HG02938 (cell line): ENCODE data around the gene NPAT.
"Not testable (repeated sequence)": the region's sequence is repeated elsewhere in the genome, so short reads cannot be mapped to it uniquely, and the experiment has no call there.

Experiments used
- ATAC-seq: cut with Tn5 transposase; IDR thresholded peaks from one replicate; pipeline ENCODE4 v1.9.1; 2021; ENCODE audit warnings: mild to moderate bottlenecking, moderate library complexity; ENCODE audit not compliant: unreplicated experiment

The NPAT gene

DNA sequence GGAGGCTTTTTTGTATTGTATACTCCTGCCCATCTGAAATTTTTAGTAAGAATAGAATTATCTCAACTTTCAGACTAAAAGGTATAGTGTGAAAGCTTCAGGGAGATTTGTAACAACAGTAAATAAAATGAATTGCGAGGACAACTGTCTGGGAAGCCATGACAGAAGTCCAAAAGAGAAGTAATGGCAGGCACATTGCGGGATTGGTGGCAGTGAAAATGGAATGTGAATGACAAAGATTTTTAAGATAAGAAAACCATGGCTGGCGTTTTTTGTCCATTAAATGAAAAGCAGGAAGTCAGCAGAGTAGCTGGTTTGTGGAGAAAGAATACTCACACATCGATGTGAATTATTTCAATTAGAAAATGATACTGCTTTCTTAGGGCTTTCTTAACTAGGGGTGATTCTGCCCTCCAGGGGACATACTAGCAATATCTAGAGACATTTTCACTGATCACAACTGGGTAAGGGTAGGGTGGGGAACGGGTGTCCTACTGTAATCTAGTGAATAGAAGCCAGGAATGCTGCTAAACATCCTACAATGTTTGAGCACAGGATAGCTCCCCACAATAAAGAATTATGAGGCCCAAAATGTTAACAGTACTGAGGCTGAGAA, 1.6 kb downstream of the NPAT start:
- ATAC-seq = no peak

DNA sequence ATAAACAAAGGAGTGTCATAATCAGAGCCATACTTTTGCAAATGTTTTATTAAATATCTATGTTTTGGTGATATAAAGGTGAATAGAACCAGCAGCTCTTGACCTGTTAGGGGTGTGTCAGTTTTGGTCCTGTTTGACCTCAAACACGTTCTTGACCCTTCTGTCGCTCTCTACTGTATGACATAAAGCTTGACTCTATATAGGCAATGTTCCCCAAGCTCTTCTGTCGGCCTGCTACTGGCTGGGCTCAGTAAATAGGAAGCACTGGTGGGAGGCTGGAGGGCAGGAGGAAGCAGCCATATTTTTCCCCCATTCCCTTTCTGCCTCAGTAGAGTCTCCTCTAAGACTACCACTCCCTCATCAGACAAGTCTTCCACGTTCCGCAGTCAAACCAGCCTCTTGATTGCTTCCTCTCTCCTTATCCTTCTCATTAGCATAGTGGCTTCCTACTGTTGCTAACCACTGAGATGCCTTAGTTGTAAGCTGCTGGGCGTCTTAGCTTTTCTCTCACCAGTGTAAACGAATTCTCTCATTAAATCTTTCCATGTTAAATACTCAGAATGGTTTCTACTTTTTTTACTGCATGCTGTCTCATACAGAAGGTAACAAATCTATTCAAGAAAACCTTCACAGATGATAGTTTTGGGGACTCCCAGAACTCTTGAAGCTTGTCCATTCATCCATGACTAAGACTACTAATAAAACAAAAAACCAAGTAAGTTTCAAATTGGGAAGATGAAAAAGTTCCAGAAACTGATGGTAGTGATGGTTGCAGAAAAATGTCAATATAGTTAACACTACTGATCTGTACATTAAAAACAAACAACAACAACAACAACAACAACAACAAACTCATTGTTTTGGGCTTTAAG, 3.3 kb downstream of the NPAT start:
- ATAC-seq = no peak

DNA sequence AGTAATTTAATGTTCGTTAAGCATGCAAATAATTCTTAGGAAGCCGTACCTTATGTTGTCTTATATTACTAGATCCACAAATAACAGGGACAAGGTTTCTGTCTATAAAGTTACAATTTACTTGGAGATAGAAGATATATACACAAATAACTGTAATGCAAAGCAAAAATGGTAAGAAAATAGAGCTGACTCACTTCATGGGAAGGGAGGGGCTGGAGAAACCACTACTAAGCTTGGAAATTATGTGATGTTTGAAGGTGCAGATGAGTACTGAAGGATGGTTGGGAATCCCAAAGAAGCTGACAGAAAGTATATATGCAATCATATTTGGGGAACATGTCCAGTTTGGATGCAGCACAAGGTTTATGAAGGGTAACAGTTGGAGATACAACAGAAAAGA, 4.0 kb downstream of the NPAT start:
- no peak for ATAC-seq

DNA sequence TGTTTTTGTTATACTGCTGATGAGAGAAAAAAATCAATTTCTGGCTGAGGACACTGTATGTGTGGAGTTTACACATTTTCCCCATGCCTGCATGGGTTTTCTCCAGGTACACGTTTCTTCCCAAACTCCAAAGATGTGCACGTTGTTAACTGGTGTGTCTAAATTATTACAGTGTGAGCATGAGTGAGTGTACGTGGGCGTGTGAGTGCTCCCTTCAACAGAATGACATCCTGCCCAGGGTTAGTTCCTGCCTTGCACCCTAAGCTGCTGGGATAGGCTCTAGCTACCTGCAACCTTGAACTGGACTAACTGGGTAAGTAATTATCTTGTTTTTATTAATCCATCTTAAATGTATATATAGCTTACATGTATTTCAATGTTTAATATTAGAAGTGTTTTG, 5.5 kb downstream of the NPAT start:
- ATAC-seq = no peak

DNA sequence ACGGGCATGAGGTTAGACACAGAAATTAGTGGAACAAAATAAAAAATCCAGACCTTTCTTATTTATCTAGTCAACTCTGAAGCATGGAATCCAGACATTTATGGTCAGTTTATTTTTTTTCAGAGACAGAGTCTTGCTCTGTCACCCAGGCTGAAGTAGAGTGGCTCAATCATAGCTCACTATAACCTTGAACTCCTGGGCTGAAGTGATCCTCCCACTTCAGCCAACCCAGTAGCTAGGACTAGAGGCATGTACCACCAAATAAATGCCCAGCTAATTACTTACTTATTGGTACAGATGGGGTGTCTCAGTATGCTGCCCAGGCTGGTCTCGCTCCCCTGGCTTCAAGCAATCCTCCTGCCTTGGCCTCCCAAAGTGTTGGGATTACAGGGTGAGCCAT, 8.7 kb downstream of the NPAT start:
- ATAC-seq = no peak

DNA sequence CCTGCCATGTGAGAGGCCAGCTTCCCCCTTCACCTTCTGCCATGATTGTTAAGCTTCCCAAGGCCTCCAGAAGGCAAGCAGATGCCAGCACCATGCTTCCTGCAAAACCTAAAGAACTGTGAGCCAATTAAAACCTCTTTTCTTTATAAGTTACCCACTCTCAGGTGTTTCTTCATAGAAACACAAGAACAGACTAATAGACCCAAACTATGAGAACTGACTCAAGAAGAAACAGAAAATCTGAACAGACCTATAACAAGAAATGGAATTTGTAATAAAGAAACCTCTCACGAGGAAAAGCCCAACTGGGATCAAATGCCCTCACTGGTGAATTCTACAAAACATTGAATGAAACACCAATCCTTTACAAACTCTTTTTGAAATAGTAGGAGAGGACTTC, 12.0 kb downstream of the NPAT start:
- ATAC-seq = no peak

DNA sequence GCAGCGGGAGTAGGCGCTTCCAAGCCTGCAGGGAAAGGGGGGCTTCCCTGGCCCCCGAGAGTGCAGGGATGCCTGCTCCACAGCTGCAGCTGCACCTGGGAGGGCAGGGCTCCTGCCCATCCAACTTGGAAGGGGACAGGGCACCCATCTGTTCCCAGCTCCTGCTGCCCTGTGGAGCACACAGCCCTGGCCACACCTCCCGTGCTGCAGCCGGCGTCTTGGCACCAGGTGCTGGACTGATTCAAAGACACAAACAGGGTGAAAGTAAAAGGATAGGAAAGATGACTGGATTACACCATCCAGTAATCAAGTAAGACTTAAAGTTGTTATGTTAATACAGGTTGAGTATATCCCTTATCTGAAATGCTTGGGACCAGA, 14.8 kb downstream of the NPAT start:
- no peak for ATAC-seq

DNA sequence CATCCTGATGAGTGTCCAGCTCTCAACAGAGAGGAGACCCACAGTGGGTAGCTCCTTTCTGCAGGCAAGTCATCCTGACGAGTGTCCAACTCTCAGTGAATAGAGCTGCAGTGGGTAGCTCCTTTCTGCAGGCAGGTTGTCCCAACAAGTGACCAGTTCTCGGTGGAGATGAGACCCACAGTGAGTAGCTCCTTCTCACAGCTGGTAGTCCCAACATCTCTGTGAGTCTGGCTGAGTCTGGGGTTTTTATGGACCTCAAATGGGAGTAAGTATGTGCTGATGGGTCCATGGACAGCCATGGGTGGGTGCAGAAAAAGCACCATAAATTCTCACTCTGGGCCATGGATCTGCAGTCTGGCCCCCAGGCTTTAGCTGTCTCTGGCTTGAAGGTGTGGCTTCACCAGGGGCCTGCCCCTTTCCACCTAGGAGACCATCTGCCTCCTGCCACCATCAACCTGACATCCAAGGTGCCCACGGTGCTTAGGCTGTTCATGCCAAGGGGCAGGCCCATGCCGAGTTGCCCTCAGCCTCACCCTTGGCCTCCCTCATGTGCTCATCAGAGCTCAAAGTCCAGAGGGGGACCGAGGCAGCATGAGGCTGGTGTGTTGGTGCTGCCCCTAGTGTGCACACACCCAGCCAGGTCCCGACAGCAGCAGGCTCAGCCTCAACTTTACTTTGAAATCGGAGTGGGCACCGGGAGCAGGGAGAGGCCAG, 15.3 kb downstream of the NPAT start:
- ATAC-seq = no peak

DNA sequence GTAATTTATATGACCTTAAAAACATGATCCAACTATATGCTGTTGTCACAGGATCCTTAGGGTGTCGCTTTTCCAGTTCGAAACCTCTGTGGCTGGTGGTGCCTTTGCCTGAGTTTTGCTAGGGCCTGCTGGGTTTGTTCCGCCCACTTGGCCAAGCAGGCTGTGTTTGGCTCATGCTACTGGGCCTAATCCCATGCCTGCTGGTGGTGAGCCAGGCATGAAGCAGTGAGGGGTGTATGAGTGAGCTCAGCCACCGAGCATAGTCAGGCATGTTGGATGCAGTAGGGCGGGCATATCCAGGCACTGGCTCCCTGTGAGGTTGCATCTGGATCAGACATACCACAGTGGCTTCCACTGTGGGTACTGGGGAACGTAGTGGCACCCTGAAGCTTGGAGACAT, 16.3 kb downstream of the NPAT start:
- no peak for ATAC-seq

- no peak for ATAC-seq
Measured at GRCh38 chr11:108204929-108205499, 17.4 kb downstream of the NPAT start.

GRCh38 chr11:108204376-108204775, 18.1 kb downstream of the NPAT start:
- ATAC-seq = no peak

GRCh38 chr11:108203075-108203474, 19.4 kb downstream of the NPAT start:
- no peak for ATAC-seq

GRCh38 chr11:108199446-108200321, 22.8 kb downstream of the NPAT start:
- ATAC-seq = peak; percentile 62

GRCh38 chr11:108198833-108199232, 23.6 kb downstream of the NPAT start:
- ATAC-seq = no peak

- ATAC-seq = no peak
Measured at GRCh38 chr11:108197351-108197750, 25.1 kb downstream of the NPAT start.

DNA sequence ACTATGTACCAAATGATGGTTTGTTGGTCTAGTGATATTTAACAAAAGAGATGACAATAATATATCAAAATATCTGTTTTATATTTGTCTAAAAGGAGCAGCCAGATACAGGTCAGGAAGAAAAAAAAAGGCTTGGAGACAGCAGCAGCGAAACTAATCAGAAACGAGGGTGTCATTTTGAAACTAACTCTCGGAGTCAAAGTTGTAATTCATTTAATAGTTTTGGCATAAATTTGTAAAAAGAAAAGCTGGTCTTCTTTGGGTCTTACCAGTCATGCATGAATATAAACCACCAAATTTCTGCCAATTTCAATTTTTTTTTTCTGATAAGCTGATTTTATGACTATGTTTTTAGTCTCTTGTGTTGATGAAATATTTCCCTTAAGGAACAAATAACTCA, 25.5 kb downstream of the NPAT start:
- peak; percentile 44 for ATAC-seq

- no peak for ATAC-seq
Measured at GRCh38 chr11:108193725-108194124, 28.7 kb downstream of the NPAT start.

GRCh38 chr11:108177570-108177969, 44.9 kb downstream of the NPAT start:
- ATAC-seq = no peak

DNA sequence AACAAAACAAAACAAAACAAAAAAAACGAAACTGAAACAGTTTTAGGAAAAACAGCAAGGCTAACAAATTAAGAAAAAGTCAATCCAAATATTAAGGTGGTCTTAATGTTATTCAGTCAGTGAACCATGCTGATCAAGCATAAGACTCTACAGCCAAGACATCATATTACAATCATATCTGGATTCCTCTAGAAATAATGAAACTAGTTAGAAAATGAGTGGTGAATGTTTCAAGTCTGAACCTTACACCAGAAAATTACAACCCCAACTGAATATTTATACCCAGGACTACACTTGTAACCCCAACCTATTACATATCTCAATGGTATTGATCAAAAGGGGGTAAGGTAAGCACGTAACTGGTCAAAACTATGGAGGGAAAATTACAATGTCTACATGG, 52.3 kb downstream of the NPAT start:
- ATAC-seq = no peak

DNA sequence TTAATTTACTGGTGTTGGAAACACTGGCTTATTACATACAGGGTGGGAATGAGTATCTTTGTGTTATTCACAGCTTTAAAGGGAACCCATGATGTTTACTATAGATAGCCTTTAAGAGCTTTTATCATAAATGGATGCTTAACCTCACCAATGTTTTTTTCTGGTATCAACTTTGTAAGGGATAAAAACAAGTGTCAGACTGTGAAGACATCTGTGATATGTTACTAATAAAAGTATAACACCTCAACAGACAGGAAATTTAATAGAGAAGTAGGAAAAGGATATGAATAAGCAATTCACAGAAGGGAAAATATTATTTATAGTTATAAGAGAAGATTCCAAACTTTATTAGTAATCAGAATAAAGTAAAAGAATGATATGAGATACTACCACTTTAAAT, 54.8 kb downstream of the NPAT start:
- ATAC-seq = no peak

- ATAC-seq = not testable (repeated sequence)
Measured at GRCh38 chr11:108162878-108163277, 59.6 kb downstream of the NPAT start.
